Mucosa of rectum (tissue), 2 donors: Measurements from ENCODE around the gene CLEC1A.
"Not testable (repeated sequence)": the region's sequence is repeated elsewhere in the genome, so short reads cannot be mapped to it uniquely, and the experiment has no call there.

Experiments used
- H3K27ac ChIP-seq, 2 donors: one replicate each; pipeline ENCODE4 v1.7.0; 2013; ENCODE audit warnings: inconsistent platforms in 2 of 2, low read depth in 2 of 2, low read length in 2 of 2
- H3K27me3 ChIP-seq, 2 donors: one replicate each; pipeline ENCODE4 v1.7.0; 2013; ENCODE audit warnings: low read length in 2 of 2; ENCODE audit not compliant: control insufficient read depth in 2 of 2, insufficient read depth in 2 of 2
- H3K36me3 ChIP-seq, 2 donors: one replicate each; pipeline ENCODE4 v1.7.0; 2013; ENCODE audit warnings: low read length in 2 of 2; ENCODE audit not compliant: control insufficient read depth in 2 of 2, insufficient read depth in 2 of 2
- H3K4me1 ChIP-seq, 2 donors: one replicate each; pipeline ENCODE4 v1.7.0; 2013; ENCODE audit warnings: low read length in 2 of 2, mild to moderate bottlenecking in 1 of 2; ENCODE audit not compliant: control insufficient read depth in 2 of 2, insufficient read depth in 2 of 2
- H3K4me3 ChIP-seq, 2 donors: one replicate each; pipeline ENCODE4 v1.7.0; 2013; ENCODE audit warnings: low read length in 2 of 2
- H3K9ac ChIP-seq, 2 donors: one replicate each; pipeline ENCODE4 v1.7.0; 2013; ENCODE audit warnings: low read length in 2 of 2, low read depth in 1 of 2, mild to moderate bottlenecking in 1 of 2
- H3K9me3 ChIP-seq, 2 donors: one replicate each; pipeline ENCODE4 v1.7.0; 2013; ENCODE audit warnings: low read length in 2 of 2; ENCODE audit not compliant: control insufficient read depth in 2 of 2
- donor health status: healthy.
- donor health status: Normal muscosa, but diverticular disease.

The CLEC1A gene

DNA sequence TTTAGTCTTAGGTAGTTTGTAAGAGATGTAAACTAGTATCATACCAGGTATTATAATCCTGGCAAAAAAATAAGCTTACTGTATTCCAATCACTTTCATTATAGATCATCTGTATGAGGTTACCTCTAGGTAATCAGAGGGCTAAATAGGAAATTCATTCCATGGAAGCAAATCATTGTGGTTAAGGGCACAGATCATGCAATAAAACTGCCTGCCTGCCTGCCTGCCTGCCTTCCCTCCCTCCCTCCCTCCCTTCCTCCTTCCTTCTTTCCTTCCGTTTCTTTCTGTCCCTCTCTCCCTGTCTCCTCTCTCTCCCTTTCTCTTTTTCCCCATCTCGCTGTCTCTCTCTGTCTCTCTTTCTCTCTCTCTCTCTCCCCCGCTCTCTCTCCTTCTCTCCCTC lies 71.5 kb downstream of the CLEC1A start:
- Histone ChIP-seq H3K9ac (no peak overlapping the region), H3K27ac (no peak overlapping the region), H3K4me3 (no peak overlapping the region), H3K9me3 (no peaks in the 10 kb centered on the region), H3K27me3 (no peaks in the 10 kb centered on the region), H3K36me3 (no peaks in the 10 kb centered on the region), H3K4me1 (no peaks in the 10 kb centered on the region)

DNA sequence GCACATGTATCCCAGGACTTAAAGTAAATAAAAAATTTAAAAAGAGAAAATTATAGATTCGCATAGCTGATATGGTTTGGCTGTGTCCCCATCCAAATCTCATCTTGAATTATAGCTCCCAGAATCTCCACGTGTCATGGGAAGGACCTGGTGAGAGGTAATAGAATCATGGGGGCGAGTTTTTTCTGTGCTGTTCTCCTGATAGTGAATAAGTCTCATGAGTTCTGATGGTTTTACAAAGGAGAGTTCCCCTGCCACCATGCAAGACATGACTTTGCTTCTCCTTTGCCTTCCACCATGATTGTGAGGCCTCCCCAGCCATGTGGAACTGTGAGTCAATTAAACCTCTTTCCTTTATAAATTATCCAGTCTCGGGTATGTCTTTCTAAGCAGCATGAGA lies 72.1 kb downstream of the CLEC1A start:
- H3K9ac ChIP-seq, result not testable (repeated sequence)

DNA sequence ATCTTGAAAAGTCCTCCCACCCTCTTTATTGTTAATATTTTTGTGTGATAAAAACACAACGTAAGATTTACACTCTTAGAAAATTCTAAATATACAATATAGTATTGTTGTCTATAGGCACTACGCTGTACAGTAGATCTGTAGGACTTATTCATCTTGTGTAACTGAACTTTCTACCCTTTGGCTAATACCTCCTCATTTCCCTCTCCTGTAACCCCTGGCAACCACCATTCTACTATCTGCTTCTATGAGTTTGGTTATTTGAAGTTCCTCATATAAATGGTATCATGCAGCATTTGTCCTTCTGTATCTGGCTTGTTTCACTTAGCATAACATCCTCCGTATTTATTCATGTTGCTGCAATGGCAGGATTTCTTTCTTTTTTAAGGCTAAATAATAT lies 73.5 kb downstream of the CLEC1A start:
- no peak overlapping the region for H3K27ac ChIP-seq
- H3K36me3 ChIP-seq, result no peaks in the 10 kb centered on the region
- no peaks in the 10 kb centered on the region for H3K9me3 ChIP-seq
- H3K9ac ChIP-seq, result no peak overlapping the region
- no peaks in the 10 kb centered on the region for H3K4me1 ChIP-seq
- no peak overlapping the region for H3K4me3 ChIP-seq
- no peaks in the 10 kb centered on the region for H3K27me3 ChIP-seq

More for the DNA sequence above, 72.1 kb downstream of the CLEC1A start:
- not testable (repeated sequence) for H3K4me3 ChIP-seq, H3K36me3 ChIP-seq, H3K9me3 ChIP-seq, H3K27ac ChIP-seq, H3K27me3 ChIP-seq, H3K4me1 ChIP-seq

DNA sequence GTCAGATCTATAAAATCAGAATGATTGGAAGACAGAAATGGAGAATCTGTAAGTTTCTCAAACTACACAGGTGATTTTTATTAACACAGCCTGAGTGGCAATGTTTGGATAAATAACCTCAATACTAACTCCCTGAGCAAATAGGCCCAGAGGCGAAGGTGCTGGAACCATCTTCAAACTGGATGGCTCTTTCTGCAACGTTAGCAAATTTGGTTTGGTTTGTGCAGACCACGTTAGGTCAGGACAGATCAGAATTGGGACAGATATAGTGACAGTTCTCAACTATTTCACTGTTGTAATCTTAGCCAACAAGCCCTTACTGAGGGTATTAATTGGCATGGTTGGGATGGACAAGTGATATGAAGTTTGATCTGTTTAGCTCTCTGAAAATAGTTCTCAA lies 77.4 kb downstream of the CLEC1A start:
- no peaks in the 10 kb centered on the region for H3K36me3 ChIP-seq

More for the DNA sequence above, 77.4 kb downstream of the CLEC1A start:
- Histone ChIP-seq H3K27ac (no peak overlapping the region), H3K9ac (no peak overlapping the region), H3K4me3 (no peak overlapping the region), H3K4me1 (no peaks in the 10 kb centered on the region), H3K27me3 (no peaks in the 10 kb centered on the region), H3K9me3 (no peaks in the 10 kb centered on the region)
